HS-27A (cell line): ENCODE data around the gene LSM14B.

Source experiments
- DNase-seq: peaks from one replicate; pipeline ENCODE4 v3.0.0-alpha.2; 2012; ENCODE audit warnings: low read depth, missing footprints

Gene LSM14B

GRCh38 chr20:62133051-62133845 is 11.0 kb downstream of the LSM14B start:
- DNase-seq: no peak

DNA sequence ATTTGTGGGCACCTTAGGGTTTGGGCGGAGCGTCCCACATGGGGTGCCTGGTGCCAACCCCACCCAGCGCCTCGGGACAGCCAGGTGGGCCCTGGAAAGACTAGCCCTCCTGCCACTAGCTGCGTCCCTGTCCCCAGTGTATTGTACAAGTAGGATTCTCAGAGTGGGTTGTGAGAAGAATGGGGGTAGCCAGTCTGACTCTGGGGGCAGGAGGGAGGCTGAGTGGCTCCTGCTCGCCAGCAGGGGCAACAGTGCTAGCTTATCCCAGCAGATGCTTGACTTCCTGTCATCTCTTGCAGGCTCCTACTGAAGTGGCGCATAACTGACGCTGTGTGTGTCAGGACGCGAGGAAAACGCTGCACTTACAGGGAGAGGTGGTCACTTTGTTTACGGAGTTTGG is 11.6 kb downstream of the LSM14B start:
- no peak for DNase-seq

DNA sequence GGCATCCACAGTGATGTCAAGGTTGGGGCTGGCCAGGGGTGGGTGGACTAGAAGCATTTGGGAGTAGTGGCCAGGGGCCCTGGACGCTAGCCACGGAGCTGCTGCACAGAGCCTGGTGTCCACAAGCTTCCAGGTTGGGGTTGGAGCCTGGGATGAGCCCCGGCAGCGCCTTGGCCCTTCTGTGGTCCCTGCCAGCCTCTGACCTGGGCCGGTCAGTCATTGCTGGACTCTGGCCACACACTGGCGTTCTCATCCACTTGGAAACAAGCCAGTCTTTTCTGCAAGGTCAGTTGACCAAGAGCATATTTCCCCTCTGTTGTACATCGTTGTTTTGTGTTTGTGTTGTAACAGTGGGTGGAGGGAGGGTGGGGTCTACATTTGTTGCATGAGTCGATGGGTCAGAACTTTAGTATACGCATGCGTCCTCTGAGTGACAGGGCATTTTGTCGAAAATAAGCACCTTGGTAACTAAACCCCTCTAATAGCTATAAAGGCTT is 12.5 kb downstream of the LSM14B start:
- DNase-seq: no peak

DNA sequence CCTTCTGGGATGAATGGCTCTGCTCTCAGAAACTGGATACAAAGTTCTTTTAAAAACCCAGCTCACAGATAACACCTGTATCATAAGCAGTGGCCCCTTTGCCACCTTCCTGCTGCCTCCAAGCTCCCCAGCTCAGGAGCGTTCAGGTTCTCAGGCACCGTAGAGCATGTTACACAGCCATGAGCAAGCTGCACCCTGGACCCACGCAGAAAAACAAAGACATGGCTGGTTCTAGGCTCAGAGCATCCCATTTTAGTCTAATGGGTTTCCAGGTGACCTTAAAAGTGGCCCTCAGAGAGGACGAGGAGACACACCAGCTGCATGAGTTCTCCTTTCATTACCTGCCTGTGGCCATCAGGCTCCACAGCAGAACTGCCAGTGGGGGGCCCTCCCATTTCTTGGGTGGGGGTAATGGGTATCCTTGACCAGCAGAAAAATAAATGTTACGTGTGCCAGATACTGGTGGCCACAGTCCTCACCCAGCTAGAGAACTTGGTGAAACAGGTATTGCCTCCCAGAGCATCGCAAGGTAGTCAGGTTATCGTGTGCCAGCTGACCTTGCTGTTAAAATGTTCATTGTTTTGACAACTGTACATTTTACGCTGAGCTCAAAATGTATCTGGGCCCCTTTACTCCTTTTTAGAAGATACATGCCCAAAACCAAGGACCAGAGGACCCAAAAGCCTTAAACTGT is 13.4 kb downstream of the LSM14B start:
- DNase-seq: no peak

DNA sequence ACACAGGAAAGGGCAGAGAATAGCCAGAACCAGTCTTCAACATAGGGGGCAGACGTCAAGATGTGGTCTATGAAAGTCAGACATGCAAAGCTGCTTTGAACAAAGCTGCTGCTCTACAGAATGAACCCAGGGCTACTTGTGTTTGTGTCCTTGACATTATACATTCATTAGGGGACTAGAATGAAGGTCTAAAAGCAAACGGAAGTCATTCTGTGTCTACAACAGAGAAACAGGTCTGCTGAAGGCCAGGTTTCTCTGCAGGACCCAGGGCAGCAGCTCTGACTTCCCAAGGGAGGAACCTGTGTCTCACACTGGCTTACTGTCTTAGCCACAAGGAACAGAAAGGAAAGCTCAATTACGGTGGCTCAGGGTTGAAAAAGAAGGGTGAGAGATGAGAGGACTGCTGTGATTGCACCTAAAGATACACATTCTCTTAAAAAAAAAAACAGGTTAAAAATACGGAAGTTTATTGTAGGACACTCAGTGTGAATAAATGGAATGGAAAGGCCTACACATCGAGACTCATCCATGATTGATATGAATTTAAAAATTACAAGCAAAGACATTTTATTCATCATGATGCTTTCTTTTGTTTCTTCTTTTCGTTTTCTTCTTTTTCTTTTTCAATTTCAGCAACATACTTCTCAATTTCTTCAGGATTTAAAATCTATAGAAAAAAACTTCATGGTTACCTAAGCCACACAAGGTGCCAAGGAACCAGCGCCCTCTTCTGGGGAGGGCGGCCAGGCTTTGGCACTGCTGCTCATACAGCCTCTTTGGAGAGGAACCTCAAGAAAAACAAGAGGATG is 14.2 kb downstream of the LSM14B start:
- DNase-seq: no peak

- DNase-seq: no peak
Measured at GRCh38 chr20:62137092-62137384, 14.8 kb downstream of the LSM14B start.

GRCh38 chr20:62137478-62138203 is 15.4 kb downstream of the LSM14B start:
- no peak for DNase-seq

DNA sequence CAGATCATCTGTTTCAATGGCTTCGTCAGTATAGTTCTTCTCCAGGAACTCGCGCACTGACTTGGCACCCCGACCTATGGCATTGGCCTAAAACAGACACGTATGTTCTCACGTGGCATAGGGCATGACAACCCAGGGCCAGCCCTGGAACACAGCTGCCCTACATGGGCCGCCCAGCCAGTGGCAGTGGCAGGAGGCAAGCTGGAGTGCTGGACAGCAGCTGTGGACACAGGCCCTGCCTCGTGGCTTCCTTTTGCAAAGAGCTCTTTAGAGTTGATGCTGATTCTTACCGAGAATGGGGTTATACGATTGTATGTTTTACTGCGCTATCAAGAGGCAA is 15.9 kb downstream of the LSM14B start:
- DNase-seq: no peak

DNA sequence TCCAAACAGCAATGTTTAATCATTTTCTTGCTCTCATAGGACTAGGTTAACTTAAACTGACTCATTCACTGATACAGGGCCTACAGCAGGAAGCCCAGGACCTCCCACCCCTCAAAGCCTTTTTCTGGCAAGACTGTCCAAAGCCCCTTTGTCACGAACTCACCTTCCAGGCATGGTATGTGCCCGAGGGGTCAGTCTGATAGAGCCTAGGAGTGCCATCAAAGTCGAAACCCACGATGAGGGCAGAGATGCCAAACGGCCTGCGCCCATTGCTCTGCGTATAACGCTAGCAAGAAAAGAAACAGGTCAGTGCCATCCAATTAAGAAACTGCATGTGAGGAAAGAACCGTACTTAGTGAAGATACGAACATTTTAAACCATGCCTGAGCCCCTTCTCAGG is 16.6 kb downstream of the LSM14B start:
- DNase-seq: no peak

GRCh38 chr20:62139636-62140035 is 17.4 kb downstream of the LSM14B start:
- DNase-seq: no peak

GRCh38 chr20:62141043-62141396 is 18.7 kb downstream of the LSM14B start:
- no peak for DNase-seq

DNA sequence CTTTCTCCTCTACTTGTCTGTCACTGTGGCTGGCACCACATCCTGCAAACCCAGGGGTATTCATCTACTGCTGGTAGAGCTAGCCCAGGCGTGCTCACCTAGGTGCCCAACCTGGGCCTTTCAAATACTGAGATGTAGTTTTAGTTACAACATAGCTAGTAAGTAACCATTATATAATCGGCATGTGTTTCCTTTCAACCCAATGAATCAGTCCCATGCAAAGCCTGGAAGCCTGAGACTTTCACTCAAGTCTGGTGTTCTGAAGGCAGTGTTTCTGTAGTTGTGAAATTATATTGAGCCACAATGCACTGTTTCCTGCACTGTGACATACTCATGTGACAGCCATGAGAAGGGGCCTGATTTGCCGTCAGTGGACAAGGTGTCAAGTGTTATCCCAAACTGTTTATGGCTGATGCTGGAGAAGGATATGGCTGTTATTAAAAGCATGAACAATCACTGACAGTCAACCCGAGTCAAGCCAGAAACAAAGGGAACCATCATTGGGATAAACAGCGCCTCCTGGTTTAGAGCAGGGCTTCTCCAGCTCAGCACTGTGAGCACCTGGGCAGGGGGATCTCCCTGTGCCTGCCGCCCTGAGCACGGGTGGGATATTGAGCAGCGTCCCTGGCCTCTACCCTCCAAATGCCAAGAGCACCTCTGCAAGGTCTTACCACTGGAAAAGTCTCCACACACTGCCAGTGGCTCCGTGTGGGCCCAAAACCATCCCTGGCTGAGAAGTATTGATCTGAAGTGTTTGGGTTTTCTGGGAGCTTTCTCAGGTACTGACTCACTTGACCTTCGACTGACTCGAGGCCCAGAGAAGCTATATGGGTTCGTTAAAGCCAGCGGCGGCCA is 19.3 kb downstream of the LSM14B start:
- no peak for DNase-seq

DNA sequence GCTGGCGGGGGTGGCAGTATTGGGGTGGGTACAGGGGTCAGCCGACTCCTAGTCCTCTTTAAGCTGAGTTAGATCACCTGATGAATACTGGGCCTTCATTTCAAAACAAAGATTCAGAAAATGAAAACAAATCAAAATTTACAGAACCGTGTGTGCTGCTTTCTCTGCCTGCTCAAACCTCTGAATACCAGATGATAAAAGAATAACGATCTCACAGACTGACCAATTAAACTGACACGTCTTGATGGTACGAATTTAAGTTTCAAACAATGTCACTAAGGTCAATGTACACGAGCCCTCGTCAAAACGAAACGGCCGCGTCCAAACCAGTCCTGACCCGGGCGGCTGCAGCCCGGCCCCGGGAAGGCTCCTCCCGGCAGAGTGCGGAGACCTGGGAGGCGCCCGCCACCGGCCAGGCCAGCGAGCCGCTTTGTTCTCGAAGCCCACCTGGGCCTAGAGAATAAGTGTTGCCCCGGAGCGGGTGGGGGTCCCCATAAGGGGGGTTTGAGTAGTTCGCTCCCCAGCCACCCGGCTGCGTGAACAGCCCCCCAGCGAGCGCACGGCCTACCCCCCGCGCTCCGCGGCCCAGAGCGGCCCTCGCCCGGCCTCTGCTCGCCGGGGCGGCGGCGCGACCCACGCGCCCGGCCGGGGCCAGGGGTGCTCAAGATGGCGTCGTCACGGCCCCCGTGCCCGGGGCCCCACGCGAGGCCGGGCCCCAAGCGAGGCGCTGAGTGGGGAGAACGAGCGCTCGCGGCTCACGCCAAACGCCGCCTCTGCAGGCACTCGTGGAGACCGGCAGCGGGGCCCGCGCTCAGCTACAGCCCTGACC is 20.2 kb downstream of the LSM14B start:
- DNase-seq: no peak

DNA sequence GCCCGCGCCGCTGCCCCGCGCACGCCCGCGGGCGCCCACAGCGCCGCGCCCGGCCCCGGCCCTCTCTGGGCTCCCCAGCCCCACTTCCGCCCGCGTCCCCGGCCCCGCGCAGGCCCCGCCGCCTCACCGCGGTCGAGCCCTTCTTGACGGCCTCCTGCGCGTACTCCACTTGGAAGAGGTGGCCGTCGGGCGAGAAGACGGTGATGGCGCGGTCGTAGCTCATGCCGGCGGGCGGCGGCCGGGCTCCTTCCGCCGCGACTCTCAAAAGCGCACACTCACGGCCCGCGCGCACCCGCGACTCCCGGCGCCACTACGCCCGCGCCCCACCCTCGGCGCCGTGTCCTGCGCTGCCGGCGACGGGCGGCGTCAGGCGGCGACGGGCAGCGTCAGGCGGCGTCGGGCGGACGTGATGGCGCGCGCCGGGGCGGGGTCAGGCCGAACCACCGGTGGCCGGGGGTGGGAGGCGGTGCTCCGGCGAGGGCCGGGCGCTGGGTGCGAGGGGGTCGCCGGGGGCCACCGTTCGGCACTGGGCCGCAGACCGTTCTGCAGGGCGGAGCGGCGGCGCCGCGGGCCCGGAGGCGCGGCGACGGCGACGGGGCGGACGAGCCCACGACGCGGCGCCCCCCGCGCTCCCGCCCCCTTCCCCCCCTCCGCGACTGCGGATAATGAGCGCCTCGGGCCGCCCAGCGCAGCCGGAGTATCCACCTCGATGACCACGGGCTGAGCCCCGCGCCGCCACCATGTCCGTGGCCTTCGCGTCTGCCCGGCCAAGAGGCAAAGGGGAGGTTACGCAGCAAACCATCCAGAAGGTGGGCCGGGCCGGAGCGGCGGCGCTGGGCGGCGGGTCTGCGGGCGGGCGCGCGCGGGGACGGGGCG is 21.0 kb downstream of the LSM14B start, which contains the start of the genes PSMA7 and SS18L1:
TSS of gene PSMA7 (minus strand) at position 314 of the 876 bp plus-strand sequence. CDS start at position 223, 91 bp downstream.
TSS of gene SS18L1 (plus strand) at position 689 of the 876 bp plus-strand sequence. CDS start at position 741, 52 bp downstream.
- DNase-seq: no peak

DNA sequence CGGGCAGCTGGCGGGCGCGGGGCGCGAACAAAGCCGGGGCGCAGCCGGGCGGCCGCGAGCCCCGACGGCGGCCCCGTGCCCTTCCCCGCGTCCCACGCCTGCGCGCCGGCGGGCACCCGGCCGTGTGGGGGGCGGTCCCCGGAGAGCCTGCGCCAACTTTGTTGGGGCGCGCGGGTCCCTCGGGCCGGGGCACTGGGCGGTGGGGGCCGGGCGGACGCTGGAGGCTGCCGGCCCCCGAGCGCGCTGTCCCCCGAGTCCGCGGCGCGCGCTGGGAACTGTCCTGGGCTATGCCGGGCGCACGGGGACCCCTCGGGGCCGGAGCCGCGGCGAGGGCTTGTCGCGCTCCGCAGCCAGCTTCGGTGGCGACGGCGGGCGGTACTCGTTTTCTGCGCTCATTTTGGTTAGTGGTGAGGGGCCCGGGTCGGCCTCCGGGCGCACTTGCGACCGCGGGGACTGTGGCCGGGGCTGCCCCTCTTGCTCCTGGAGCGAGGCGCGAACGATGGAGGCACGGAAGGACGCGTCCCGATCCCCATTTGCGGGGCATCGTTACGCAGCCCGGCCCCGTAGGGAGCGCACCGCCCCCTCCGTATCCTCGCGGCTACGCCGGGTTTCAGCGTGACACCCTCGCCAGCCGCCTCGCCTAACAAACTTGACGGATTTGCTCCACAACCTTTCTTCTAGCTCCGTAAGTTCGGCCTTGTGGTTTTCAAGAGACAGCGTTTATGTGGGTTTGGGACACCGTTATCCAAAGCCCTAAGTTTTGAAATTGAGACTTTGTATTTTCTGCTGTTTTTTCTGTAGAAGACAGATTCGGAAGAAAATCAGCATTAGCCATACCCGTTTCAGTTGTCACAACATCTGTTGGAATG is 21.9 kb downstream of the LSM14B start:
- no peak for DNase-seq

DNA sequence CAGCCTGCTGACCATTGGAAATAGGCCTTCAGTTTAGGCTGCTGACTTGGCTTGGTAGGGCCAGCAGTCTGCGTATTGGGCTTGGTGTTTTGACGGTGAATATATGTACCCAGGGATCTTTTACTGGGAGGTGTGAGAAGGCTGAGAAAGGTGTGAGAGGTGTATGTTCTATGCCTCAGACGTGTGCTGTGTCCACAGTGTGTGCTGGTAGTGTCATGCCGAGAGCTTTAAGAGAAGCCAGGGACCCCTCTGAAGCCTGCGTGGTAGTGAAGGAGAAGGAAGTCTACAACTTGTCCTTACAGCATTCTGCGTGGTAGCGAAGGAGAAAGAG is 23.4 kb downstream of the LSM14B start:
- DNase-seq: no peak

DNA sequence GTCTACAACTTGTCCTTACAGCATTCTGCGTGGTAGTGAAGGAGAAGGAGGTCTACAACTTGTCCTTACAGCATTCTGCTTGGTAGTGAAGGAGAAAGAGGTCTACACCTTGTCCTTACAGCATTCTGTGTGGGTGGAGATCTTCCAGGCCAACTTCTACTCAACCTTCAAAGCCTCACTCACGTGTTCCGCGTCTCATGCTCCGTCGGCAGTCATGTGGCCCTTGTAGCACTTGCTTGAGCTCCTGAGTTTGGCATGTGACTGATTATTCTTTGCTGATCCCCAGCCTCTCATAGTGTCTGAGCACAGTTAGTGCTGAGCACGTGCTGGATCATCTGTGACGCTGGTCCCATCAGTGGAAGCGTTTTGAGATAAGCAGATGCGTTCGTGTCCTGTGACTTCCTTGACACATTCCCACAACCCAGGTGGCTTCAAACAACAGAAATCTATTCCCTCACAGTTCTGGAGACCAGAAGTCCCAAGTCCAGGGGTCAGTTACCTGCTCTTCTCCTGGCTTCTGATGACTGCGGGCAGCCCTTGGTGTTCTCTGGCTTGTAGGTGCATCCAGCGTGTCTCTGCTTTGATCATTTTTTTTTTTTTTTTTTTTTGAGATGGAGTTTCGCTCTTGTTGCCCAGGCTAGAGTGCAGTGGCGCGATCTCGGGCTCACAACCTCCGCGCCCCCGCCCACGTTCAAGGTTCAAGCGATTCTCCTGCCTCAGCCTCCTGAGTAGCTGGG is 23.9 kb downstream of the LSM14B start:
- DNase-seq: no peak

GRCh38 chr20:62147125-62147524 is 24.9 kb downstream of the LSM14B start:
- no peak for DNase-seq
